Brain pericyte (primary cell): ENCODE results near the gene AP1G1.

ENCODE experiments used
- DNase-seq: peaks from one replicate; pipeline ENCODE4 v3.0.0-alpha.2; 2012; ENCODE audit warnings: low read depth, low spot score

AP1G1 gene

GRCh38 chr16:71758293-71758760, 50.3 kb downstream of the AP1G1 start:
- DNase-seq = no peak

GRCh38 chr16:71754652-71755051, 54.0 kb downstream of the AP1G1 start:
- no peak for DNase-seq

GRCh38 chr16:71754108-71754507, 54.5 kb downstream of the AP1G1 start:
- no peak for DNase-seq

GRCh38 chr16:71748226-71748625, 60.4 kb downstream of the AP1G1 start:
- DNase-seq = no peak

- no peak for DNase-seq
Measured at GRCh38 chr16:71746442-71747046, 62.1 kb downstream of the AP1G1 start.

GRCh38 chr16:71738855-71739254, 69.8 kb downstream of the AP1G1 start:
- no peak for DNase-seq

- no peak for DNase-seq
Measured at GRCh38 chr16:71737501-71737900, 71.1 kb downstream of the AP1G1 start.

- DNase-seq = no peak
Measured at GRCh38 chr16:71734511-71734910, 74.1 kb downstream of the AP1G1 start.

- DNase-seq = no peak
Measured at GRCh38 chr16:71732587-71732986, 76.0 kb downstream of the AP1G1 start.

- DNase-seq = no peak
Measured at GRCh38 chr16:71727551-71728324, 80.9 kb downstream of the AP1G1 start.

GRCh38 chr16:71726476-71727315, 81.9 kb downstream of the AP1G1 start:
- DNase-seq = no peak

- DNase-seq = no peak
Measured at GRCh38 chr16:71724320-71724751, 84.3 kb downstream of the AP1G1 start, which contains the start of gene PHLPP2. PHLPP2 (minus strand) TSS chr16:71724701; CDS start chr16:71714795, 9,906 bp downstream.

- no peak for DNase-seq
Measured at GRCh38 chr16:71723537-71724319, 84.9 kb downstream of the AP1G1 start.

GRCh38 chr16:71722801-71723536, 85.7 kb downstream of the AP1G1 start:
- no peak for DNase-seq

GRCh38 chr16:71721066-71721740, 87.4 kb downstream of the AP1G1 start:
- DNase-seq = no peak

- no peak for DNase-seq
Measured at GRCh38 chr16:71712501-71712900, 96.1 kb downstream of the AP1G1 start.

GRCh38 chr16:71711789-71712188, 96.8 kb downstream of the AP1G1 start:
- no peak for DNase-seq

- DNase-seq = no peak
Measured at GRCh38 chr16:71709229-71709781, 99.3 kb downstream of the AP1G1 start.

GRCh38 chr16:71708696-71709095, 99.9 kb downstream of the AP1G1 start:
- no peak for DNase-seq

GRCh38 chr16:71707199-71707598, 101.4 kb downstream of the AP1G1 start:
- DNase-seq = no peak
